Activated naive CD4-positive, alpha-beta T cell treated with anti-CD3 and anti-CD28 coated beads for 36 hours (primary cell): ENCODE data around the gene SYAP1. TPM values are rescaled to one million over a fixed set of nuclear protein-coding genes. Genes with fewer than 3 reads are reported as not detected.
"Not testable (repeated sequence)": the region's sequence is repeated elsewhere in the genome, so short reads cannot be mapped to it uniquely, and the experiment has no call there.

Source experiments
- CTCF ChIA-PET: fragments of 350-600 bp; sonication (Branson Sonifier 250); formaldehyde crosslinking; loops from one replicate; lab custom pipeline; 2021; ENCODE audit warnings: antibody characterized with exemption; lab: Charles Lee
- DNase-seq: peaks from one replicate; pipeline ENCODE4 v3.0.0-alpha.2; 2020
- H3K27ac Mint-ChIP-seq: one replicate; pipeline ENCODE4 v1.8.0; 2021; ENCODE audit warnings: mild to moderate bottlenecking, mixed read lengths
- H3K27me3 Mint-ChIP-seq: one replicate; pipeline ENCODE4 v1.8.0; 2021; ENCODE audit warnings: low read depth, mixed read lengths
- H3K36me3 Mint-ChIP-seq: one replicate; pipeline ENCODE4 v1.8.0; 2021; ENCODE audit warnings: low read depth, mixed read lengths
- H3K4me1 Mint-ChIP-seq: one replicate; pipeline ENCODE4 v1.8.0; 2021; ENCODE audit warnings: low read depth, mixed read lengths
- H3K4me3 Mint-ChIP-seq: one replicate; pipeline ENCODE4 v1.8.0; 2021; ENCODE audit warnings: mild to moderate bottlenecking, moderate library complexity, mixed read lengths
- H3K9me3 Mint-ChIP-seq: one replicate; pipeline ENCODE4 v1.8.0; 2021; ENCODE audit warnings: mixed read lengths
- intact Hi-C: fragments of 100-400 bp; cut with micrococcal nuclease; formaldehyde crosslinking; loops from one replicate; pipeline ENCODE4 v1.15.1; 2023
- total RNA-seq, 2 experiments: library from RNA; stranded (reverse); gene quantifications; one replicate each; pipeline ENCODE4 v1.2.3, GENCODE V29; 2021

The SYAP1 gene
- total RNA-seq, 2 experiments from 2014 or later: 17.1 to 18.9 TPM

DNA sequence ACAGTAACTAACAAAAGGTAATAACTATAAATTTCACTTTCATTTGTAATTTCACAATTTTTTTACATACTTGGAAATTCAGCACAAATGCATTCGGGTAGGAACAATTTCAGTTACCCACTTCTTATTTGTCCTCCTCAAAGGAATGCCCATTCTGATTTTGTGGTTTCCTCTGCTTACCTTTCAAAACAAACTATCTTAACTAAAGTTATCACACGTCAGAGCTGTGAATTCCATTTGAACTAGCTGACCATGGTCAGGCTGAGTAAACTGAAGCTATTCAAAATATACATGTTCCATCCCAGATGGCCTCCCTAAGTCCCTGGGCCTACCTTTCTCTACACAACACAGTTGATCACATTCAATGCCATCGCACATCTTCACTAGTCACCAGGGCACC, 11.4 kb upstream of the SYAP1 start:
- H3K36me3 Mint-ChIP-seq: peaks cover 2% of the 10 kb centered on the region
- intact Hi-C loops: no loop called here
- CTCF ChIA-PET: no interaction called here
- H3K27me3 Mint-ChIP-seq: no peaks in the 10 kb centered on the region
- peaks cover 5% of the 10 kb centered on the region for H3K4me1 Mint-ChIP-seq
- DNase-seq: no peak
- H3K27ac Mint-ChIP-seq: no peak overlapping the region
- no peak overlapping the region for H3K4me3 Mint-ChIP-seq
- H3K9me3 Mint-ChIP-seq: no peaks in the 10 kb centered on the region

DNA sequence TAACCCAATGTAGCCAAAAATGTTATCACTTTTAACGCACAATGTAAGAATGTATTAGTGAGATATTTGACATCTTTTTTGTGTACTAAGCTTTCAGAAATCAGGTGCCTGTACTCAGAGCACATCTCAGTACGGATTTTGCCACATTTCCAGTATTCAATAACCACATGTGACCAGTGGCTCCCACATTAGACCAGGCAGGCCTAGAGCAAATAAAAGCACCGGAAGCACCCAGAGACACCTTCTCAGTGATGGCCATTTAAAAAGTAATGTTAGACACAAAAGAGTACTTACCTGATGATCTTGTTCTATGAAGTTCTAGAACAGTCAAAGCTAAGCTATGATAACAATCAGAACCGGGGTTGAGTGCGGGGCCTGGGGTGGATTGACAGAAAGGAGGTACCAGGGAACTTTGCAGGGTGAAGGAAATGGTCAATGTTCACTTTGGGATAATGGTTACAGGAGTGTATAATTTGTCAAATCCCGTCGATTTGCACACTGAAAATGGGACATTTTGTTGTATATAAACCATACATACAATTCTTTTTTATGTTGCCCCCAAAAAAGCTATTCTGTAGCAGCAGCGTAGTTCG, 8.1 kb upstream of the SYAP1 start:
- H3K9me3 Mint-ChIP-seq: no peaks in the 10 kb centered on the region
- peak overlapping the region; percentile 76 for H3K4me3 Mint-ChIP-seq
- DNase-seq: no peak
- no peaks in the 10 kb centered on the region for H3K27me3 Mint-ChIP-seq
- peaks cover 2% of the 10 kb centered on the region for H3K36me3 Mint-ChIP-seq
- CTCF ChIA-PET: no interaction called here
- intact Hi-C loops: loop anchor here (5.0 to 10.0 kb wide), 4 partner anchors 184 to 1837 kb away; partner anchors contain the start of genes FANCB, MOSPD2, PIGA and SCML1
- peak overlapping the region; percentile 47 for H3K27ac Mint-ChIP-seq
- peaks cover 9% of the 10 kb centered on the region for H3K4me1 Mint-ChIP-seq

GRCh38 chrX:16711893-16712547, 7.4 kb upstream of the SYAP1 start:
- no peak for DNase-seq
- CTCF ChIA-PET: no interaction called here
- H3K27ac Mint-ChIP-seq: peak overlapping the region; percentile 74

GRCh38 chrX:16712548-16713155, 6.8 kb upstream of the SYAP1 start, which contains the start of gene CTPS2:
TSS of gene CTPS2 (minus strand) at chrX:16712669. CDS start at chrX:16702902, 9,767 bp downstream.
- H3K27me3 Mint-ChIP-seq: no peaks in the 10 kb centered on the region
- DNase-seq: peak; percentile 63
- CTCF ChIA-PET: interaction anchor here (0.9 kb wide), 1 partner anchor 25 kb away, joined by 3 read pairs; no protein-coding TSS in a partner anchor
- peaks cover 9% of the 10 kb centered on the region for H3K4me1 Mint-ChIP-seq
- no peaks in the 10 kb centered on the region for H3K9me3 Mint-ChIP-seq
- intact Hi-C loops: loop anchor here (5.0 to 10.0 kb wide), 4 partner anchors 185 to 1838 kb away; partner anchors contain the start of genes FANCB, MOSPD2, PIGA and SCML1
- peak within 1 kb of the TSS; percentile 74 for H3K27ac Mint-ChIP-seq
- H3K4me3 Mint-ChIP-seq: peak within 1 kb of the TSS; percentile 83
- H3K36me3 Mint-ChIP-seq: peaks cover 2% of the 10 kb centered on the region

More at GRCh38 chrX:16711893-16712547, 7.4 kb upstream of the SYAP1 start:
- H3K4me3 Mint-ChIP-seq: peak overlapping the region; percentile 83
- intact Hi-C loops: loop anchor here (5.0 to 10.0 kb wide), 4 partner anchors 185 to 1837 kb away; partner anchors contain the start of genes FANCB, MOSPD2, PIGA and SCML1
- peaks cover 2% of the 10 kb centered on the region for H3K36me3 Mint-ChIP-seq
- no peaks in the 10 kb centered on the region for H3K9me3 Mint-ChIP-seq
- peaks cover 9% of the 10 kb centered on the region for H3K4me1 Mint-ChIP-seq
- H3K27me3 Mint-ChIP-seq: no peaks in the 10 kb centered on the region

GRCh38 chrX:16714504-16714903, 4.9 kb upstream of the SYAP1 start:
- CTCF ChIA-PET: no interaction called here
- intact Hi-C loops: loop anchor here (5.0 to 10.0 kb wide), 4 partner anchors 187 to 1840 kb away; partner anchors contain the start of genes FANCB, MOSPD2, PIGA and SCML1
- no peak for DNase-seq
- H3K36me3 Mint-ChIP-seq: no peaks in the 10 kb centered on the region
- H3K9me3 Mint-ChIP-seq: no peaks in the 10 kb centered on the region
- H3K4me1 Mint-ChIP-seq: peaks cover 15% of the 10 kb centered on the region
- no peak overlapping the region for H3K4me3 Mint-ChIP-seq
- no peaks in the 10 kb centered on the region for H3K27me3 Mint-ChIP-seq
- no peak overlapping the region for H3K27ac Mint-ChIP-seq

GRCh38 chrX:16715638-16716037, 3.8 kb upstream of the SYAP1 start:
- H3K9me3 Mint-ChIP-seq, H3K27ac Mint-ChIP-seq, CTCF ChIA-PET, H3K27me3 Mint-ChIP-seq, H3K4me3 Mint-ChIP-seq, H3K36me3 Mint-ChIP-seq, DNase-seq: not testable (repeated sequence)
- intact Hi-C loops: loop anchor here (5.0 to 10.0 kb wide), 4 partner anchors 157 to 1841 kb away; partner anchors contain the start of genes FANCB, MOSPD2, NHS and RBBP7
- H3K4me1 Mint-ChIP-seq: peaks cover 19% of the 10 kb centered on the region

GRCh38 chrX:16716451-16716850, 3.0 kb upstream of the SYAP1 start:
- H3K36me3 Mint-ChIP-seq, H3K27me3 Mint-ChIP-seq, DNase-seq, CTCF ChIA-PET, H3K27ac Mint-ChIP-seq, H3K9me3 Mint-ChIP-seq, H3K4me3 Mint-ChIP-seq: not testable (repeated sequence)
- intact Hi-C loops: loop anchor here (5.0 to 10.0 kb wide), 4 partner anchors 156 to 1842 kb away; partner anchors contain the start of genes FANCB, MOSPD2, NHS and RBBP7
- H3K4me1 Mint-ChIP-seq: peaks cover 23% of the 10 kb centered on the region

GRCh38 chrX:16718824-16719333, 533 bp upstream of the SYAP1 start:
- peak overlapping the region; percentile 92 for H3K27ac Mint-ChIP-seq
- H3K36me3 Mint-ChIP-seq: no peaks in the 10 kb centered on the region
- no peaks in the 10 kb centered on the region for H3K9me3 Mint-ChIP-seq
- CTCF ChIA-PET: no interaction called here
- H3K4me3 Mint-ChIP-seq: peak overlapping the region; percentile 89
- DNase-seq: no peak
- intact Hi-C loops: loop anchor here (1.0 to 10.0 kb wide), 7 partner anchors 67 to 1844 kb away; partner anchors contain the start of genes FANCB, MOSPD2, NHS and RBBP7
- peaks cover 31% of the 10 kb centered on the region for H3K4me1 Mint-ChIP-seq
- H3K27me3 Mint-ChIP-seq: no peaks in the 10 kb centered on the region

GRCh38 chrX:16722481-16722880, 3.1 kb downstream of the SYAP1 start:
- intact Hi-C loops: no loop called here
- peaks cover 35% of the 10 kb centered on the region for H3K4me1 Mint-ChIP-seq
- no peaks in the 10 kb centered on the region for H3K9me3 Mint-ChIP-seq
- CTCF ChIA-PET: no interaction called here
- H3K27me3 Mint-ChIP-seq: no peaks in the 10 kb centered on the region
- H3K27ac Mint-ChIP-seq: no peak overlapping the region
- DNase-seq: no peak
- no peak overlapping the region for H3K4me3 Mint-ChIP-seq
- H3K36me3 Mint-ChIP-seq: peaks cover 5% of the 10 kb centered on the region

GRCh38 chrX:16725072-16725471, 5.7 kb downstream of the SYAP1 start:
- Mint-ChIP-seq H3K4me1 (peaks cover 29% of the 10 kb centered on the region), H3K4me3 (no peak overlapping the region), H3K27ac (no peak overlapping the region), H3K27me3 (no peaks in the 10 kb centered on the region), H3K9me3 (no peaks in the 10 kb centered on the region), H3K36me3 (peaks cover 5% of the 10 kb centered on the region)
- DNase-seq: no peak
- intact Hi-C loops: no loop called here
- CTCF ChIA-PET: no interaction called here

GRCh38 chrX:16726347-16726988, 7.1 kb downstream of the SYAP1 start:
- H3K27ac Mint-ChIP-seq, H3K27me3 Mint-ChIP-seq, intact Hi-C loops, H3K4me3 Mint-ChIP-seq, H3K36me3 Mint-ChIP-seq, CTCF ChIA-PET, H3K9me3 Mint-ChIP-seq, DNase-seq: not testable (repeated sequence)
- H3K4me1 Mint-ChIP-seq: peaks cover 17% of the 10 kb centered on the region

DNA sequence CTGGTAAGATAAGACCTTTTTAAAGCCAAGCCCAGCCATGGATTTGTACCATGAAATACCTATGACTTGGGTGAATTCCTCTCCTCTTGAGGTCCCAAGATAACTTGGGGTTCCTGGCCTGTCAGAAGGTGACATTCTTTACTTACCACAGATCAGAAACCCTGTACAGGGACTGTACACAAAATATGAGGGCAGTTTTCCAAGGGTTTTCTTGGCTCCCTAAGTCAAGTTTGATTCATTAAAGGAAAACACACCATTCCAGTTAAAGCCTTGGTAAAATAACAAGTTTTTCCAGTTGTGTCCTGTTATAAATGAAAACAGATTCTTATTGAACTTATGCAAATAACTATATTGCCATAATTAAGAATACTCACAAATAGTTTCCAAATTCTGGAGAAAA, 8.2 kb downstream of the SYAP1 start:
- Mint-ChIP-seq H3K4me1 (peaks cover 12% of the 10 kb centered on the region), H3K27ac (no peak overlapping the region), H3K4me3 (no peak overlapping the region), H3K27me3 (no peaks in the 10 kb centered on the region), H3K9me3 (no peaks in the 10 kb centered on the region), H3K36me3 (peaks cover 5% of the 10 kb centered on the region)
- CTCF ChIA-PET: no interaction called here
- no peak for DNase-seq
- intact Hi-C loops: no loop called here
